Heart left ventricle (tissue), 16 donors: ENCODE results near the gene CD177. TPM values are rescaled to one million over a fixed set of nuclear protein-coding genes. Genes with fewer than 3 reads are reported as not detected.

Experiments used
- ATAC-seq, 4 donors: fragments of 200-7000 bp; cut with Tn5 transposase; one replicate each; pipeline ENCODE4 v1.9.1; 2020 to 2022; ENCODE audit warnings: moderate library complexity in 4 of 4, mild to moderate bottlenecking in 3 of 4, moderate number of reproducible peaks in 1 of 4
- DNase-seq, 5 donors: peaks; one replicate each; pipeline ENCODE4 v3.0.0-alpha.2; 2020
- H3K27ac ChIP-seq, 12 donors: fragments of 200-600 bp; sonication (generic) in 4 of 12; one replicate each; pipeline versions ENCODE4 v1.5.0 to v1.8.0; 2016 to 2022; ENCODE audit warnings: mild to moderate bottlenecking in 2 of 12
- H3K27me3 ChIP-seq, 9 donors: fragments of 200-600 bp; sonication (generic) in 2 of 9; one replicate each; pipeline versions ENCODE4 v1.5.1 to v1.8.0; 2016 to 2022; ENCODE audit warnings: mild to moderate bottlenecking in 3 of 9
- H3K36me3 ChIP-seq, 9 donors: fragments of 200-600 bp; sonication (generic) in 2 of 9; one replicate each; pipeline versions ENCODE4 v1.5.0 to v1.8.0; 2018 to 2022; ENCODE audit warnings: mild to moderate bottlenecking in 2 of 9
- H3K4me1 ChIP-seq, 12 donors: fragments of 200-600 bp; sonication (generic) in 4 of 12; one replicate each; pipeline versions ENCODE4 v1.5.0 to v1.8.0; 2016 to 2022; ENCODE audit warnings: mild to moderate bottlenecking in 3 of 12
- H3K4me3 ChIP-seq, 12 donors: fragments of 200-600 bp; sonication (generic) in 4 of 12; one replicate each; pipeline versions ENCODE4 v1.5.0 to v1.8.0; 2017 to 2022; ENCODE audit warnings: mild to moderate bottlenecking in 9 of 12, moderate library complexity in 4 of 12
- H3K9me3 ChIP-seq, 12 donors: fragments of 200-600 bp; sonication (generic) in 4 of 12; one replicate each; pipeline versions ENCODE4 v1.5.0 to v1.8.0; 2016 to 2022; ENCODE audit warnings: mild to moderate bottlenecking in 1 of 12
- CTCF ChIP-seq, 12 donors: fragments of 200-600 bp; sonication (generic) in 4 of 12; IDR thresholded peaks; one replicate each; pipeline versions ENCODE4 v1.5.0 to v1.8.0; 2018 to 2022; ENCODE audit warnings: antibody characterized with exemption in 12 of 12, mild to moderate bottlenecking in 5 of 12
- POLR2A ChIP-seq, 2 donors: fragments of 450-650 bp; IDR thresholded peaks; one replicate each; pipeline ENCODE4 v1.6.1; 2017; ENCODE audit warnings: antibody characterized with exemption in 2 of 2, mild to moderate bottlenecking in 2 of 2, moderate library complexity in 2 of 2
- WGBS, 4 donors: extraction: QIAGEN DNeasy Blood & Tissue Kit in 2 of 4; methylation state at CpG; one replicate each; pipeline versions ENCODE4 v1.1.5 to v1.1.7; 2013 to 2018; 5-methylcytosine and 5-hydroxymethylcytosine counted together
- intact Hi-C, 10 donors: fragments of 100-400 bp; cut with DNase I; formaldehyde crosslinking; loops; one replicate each; pipeline versions ENCODE4 v1.11.1 to v1.14.2; 2022
- polyA plus RNA-seq, 2 donors: library from polyadenylated mRNA; stranded (reverse); fragments of 200-250 nt; gene quantifications; one replicate each; pipeline ENCODE4 v1.2.3, GENCODE V29; 2013
- total RNA-seq, 9 donors: library from RNA; depleted of rRNA in 2 of 9; stranded (reverse); fragments of >200 nt in 2 of 9; fragmentation: NEBNext Ultra II Directional in 3 of 9; extraction: Animal tissue kit (Norgen Biotek cat#: 25700) in 3 of 9; gene quantifications; one replicate each; pipeline versions ENCODE4 v1.1.0 to v1.2.4, GENCODE V29; 2016 to 2023
- donor health status: ischemic (EF 13 %, LVEDD 7.1; RV severe dilation, severe dysfunction).
- donor health status: healthy with polysubstance abuse.
- donor health status: DM: no; HTN: yes; CAD: no.
- donor health status: DM: no; HTN: no; CAD: no.
- donor health status: ischemic (EF 25% LVEDD 6.9; RV normal size, moderate dysfunction).
- donor health status: ischemic (EF 25% LVEDD 5.7; RV mildly dilated, moderate dysfunction).
- donor health status: healthy.
- donor health status: DM: yes; HTN: yes; CAD: no.
- donor health status: ischemic (EF 35%, LVEDD 5.7; RV mildly dilated, moderate dysfunction).
- donor health status: nonischemic (EF 11% LVEDD 7.7; RV severe dilation, severe dysfunction).
- donor health status: DM: yes; HTN: yes; CAD: no.
- donor health status: PGD.
- donor health status: ischemic (EF 29% LVEDD 5.4; RV normal size, mild dysfunction).
- donor health status: nonischemic (EF 23%, LVEDD 6.1; RV moderate dilation, normal function).

Gene CD177
- total and polyA plus RNA-seq, 11 donors: 0.14 to 6.4 (median 0.53) TPM; not detected in 3

GRCh38 chr19:43313711-43314495 lies 39.6 kb upstream of the CD177 start:
- TF ChIP-seq POLR2A (IDR thresholded peaks at IDR 0.05) (no peak), CTCF (IDR thresholded peaks at IDR 0.05) (no peak)
- Histone ChIP-seq H3K4me1 (no peaks in the 10 kb centered on the region), H3K36me3 (no peaks in the 10 kb centered on the region), H3K27ac (no peak overlapping the region), H3K4me3 (no peak overlapping the region), H3K27me3 (peaks cover 0 to 14% (median 0%) of the 10 kb centered on the region in 9 donors), H3K9me3 (no peaks in the 10 kb centered on the region)
- intact Hi-C loops: no loop called here
- no peak for DNase-seq
- ATAC-seq: no peak
- WGBS, 4 donors: 80 to 87% (median 86%) methylated on average over 12 of the region's 12 CpGs

- Histone ChIP-seq H3K4me3 (no peak overlapping the region), H3K27ac (no peak overlapping the region), H3K9me3 (no peaks in the 10 kb centered on the region), H3K4me1 (no peaks in the 10 kb centered on the region), H3K27me3 (peaks cover 0 to 11% (median 3%) of the 10 kb centered on the region in 9 donors), H3K36me3 (no peaks in the 10 kb centered on the region)
- ATAC-seq (no peak), DNase-seq (no peak)
- TF ChIP-seq POLR2A (IDR thresholded peaks at IDR 0.05) (no peak), CTCF (IDR thresholded peaks at IDR 0.05) (no peak)
- WGBS, 4 donors: 78 to 88% (median 82%) methylated on average over 15 of the region's 15 CpGs
- intact Hi-C loops: no loop called here
Measured at GRCh38 chr19:43315851-43316250, 37.6 kb upstream of the CD177 start.

- H3K9me3 ChIP-seq: no peaks in the 10 kb centered on the region
- TF ChIP-seq CTCF (IDR thresholded peaks at IDR 0.05): peak in 2 of 12 donors; percentile 19 to 22
- no peak for TF ChIP-seq POLR2A (IDR thresholded peaks at IDR 0.05)
- H3K4me3 ChIP-seq: no peak overlapping the region
- intact Hi-C loops: no loop called here
- no peak for ATAC-seq
- H3K27me3 ChIP-seq: peaks cover 0 to 11% (median 3%) of the 10 kb centered on the region in 9 donors
- H3K27ac ChIP-seq: no peak overlapping the region
- no peaks in the 10 kb centered on the region for H3K4me1 ChIP-seq
- no peak for DNase-seq
- 81 to 87% (median 84%) methylated on average over 27 of the region's 27 CpGs for WGBS, 4 donors
- H3K36me3 ChIP-seq: no peaks in the 10 kb centered on the region
Measured at GRCh38 chr19:43316591-43317319, 36.7 kb upstream of the CD177 start.

GRCh38 chr19:43318203-43318602 lies 35.3 kb upstream of the CD177 start:
- 40 to 70% (median 56%) methylated on average over 3 of the region's 3 CpGs for WGBS, 4 donors
- ATAC-seq: no peak
- no peak overlapping the region for H3K27ac ChIP-seq
- no peak for DNase-seq
- TF ChIP-seq CTCF (IDR thresholded peaks at IDR 0.05) (no peak), POLR2A (IDR thresholded peaks at IDR 0.05) (no peak)
- intact Hi-C loops: no loop called here
- H3K27me3 ChIP-seq: peaks cover 0 to 13% (median 4%) of the 10 kb centered on the region in 9 donors
- no peaks in the 10 kb centered on the region for H3K9me3 ChIP-seq
- H3K36me3 ChIP-seq: no peaks in the 10 kb centered on the region
- H3K4me3 ChIP-seq: no peak overlapping the region
- no peaks in the 10 kb centered on the region for H3K4me1 ChIP-seq
